ENCODE data around the gene TMEM150C.

TMEM150C gene

GRCh38 chr4:82458729-82459128, 103.1 kb downstream of the TMEM150C start:
- H3K36me3 ChIP-seq = peaks cover 4 to 42% (median 24%) of the 10 kb centered on the region in 3 donors
- H3K9me3 ChIP-seq = no peaks in the 10 kb centered on the region
- DNase-seq = no peak
- H3K4me1 ChIP-seq = peaks cover 0 to 12% (median 0%) of the 10 kb centered on the region in 4 donors
- no peak for TF ChIP-seq CTCF (IDR thresholded peaks at IDR 0.05)
- intact Hi-C loops (cut with DNase I; ENCODE audit: low total_unique reads) = no loop called here
- H3K27me3 ChIP-seq = no peaks in the 10 kb centered on the region
- no peak overlapping the region for H3K27ac ChIP-seq
- no peak overlapping the region for H3K4me3 ChIP-seq

- TF ChIP-seq CTCF (IDR thresholded peaks at IDR 0.05) = no peak
- H3K27me3 ChIP-seq = no peaks in the 10 kb centered on the region
- intact Hi-C loops (cut with DNase I; ENCODE audit: low total_unique reads) = no loop called here
- H3K9me3 ChIP-seq = no peaks in the 10 kb centered on the region
- no peak overlapping the region for H3K27ac ChIP-seq
- DNase-seq = no peak
- peaks cover 7 to 55% (median 35%) of the 10 kb centered on the region in 3 donors for H3K36me3 ChIP-seq
- H3K4me1 ChIP-seq = peaks cover 0 to 3% (median 0%) of the 10 kb centered on the region in 4 donors
- H3K4me3 ChIP-seq = no peak overlapping the region
These were observed 104.5 kb downstream of the TMEM150C start for GRCh38 chr4:82457266-82457665.

GRCh38 chr4:82452026-82452425, 109.8 kb downstream of the TMEM150C start:
- H3K27ac ChIP-seq = no peak overlapping the region
- TF ChIP-seq CTCF (IDR thresholded peaks at IDR 0.05) = no peak
- DNase-seq = no peak
- intact Hi-C loops (cut with DNase I; ENCODE audit: low total_unique reads) = no loop called here
- no peaks in the 10 kb centered on the region for H3K4me1 ChIP-seq
- H3K27me3 ChIP-seq = no peaks in the 10 kb centered on the region
- H3K4me3 ChIP-seq = no peak overlapping the region
- H3K9me3 ChIP-seq = no peaks in the 10 kb centered on the region
- peaks cover 27 to 57% (median 42%) of the 10 kb centered on the region in 3 donors for H3K36me3 ChIP-seq

- H3K4me1 ChIP-seq = no peaks in the 10 kb centered on the region
- no peak for TF ChIP-seq CTCF (IDR thresholded peaks at IDR 0.05)
- H3K27me3 ChIP-seq = no peaks in the 10 kb centered on the region
- H3K4me3 ChIP-seq = no peak overlapping the region
- no peaks in the 10 kb centered on the region for H3K9me3 ChIP-seq
- H3K27ac ChIP-seq = no peak overlapping the region
- no peak for DNase-seq
- H3K36me3 ChIP-seq = peaks cover 25 to 50% (median 35%) of the 10 kb centered on the region in 3 donors
- intact Hi-C loops (cut with DNase I; ENCODE audit: low total_unique reads) = no loop called here
These were observed 110.6 kb downstream of the TMEM150C start for GRCh38 chr4:82450966-82451755.

GRCh38 chr4:82447886-82448285, 113.9 kb downstream of the TMEM150C start:
- no peak overlapping the region for H3K27ac ChIP-seq
- no peaks in the 10 kb centered on the region for H3K4me1 ChIP-seq
- H3K36me3 ChIP-seq = peaks cover 25 to 40% (median 31%) of the 10 kb centered on the region in 3 donors
- no peak for TF ChIP-seq CTCF (IDR thresholded peaks at IDR 0.05)
- intact Hi-C loops (cut with DNase I; ENCODE audit: low total_unique reads) = no loop called here
- H3K4me3 ChIP-seq = no peak overlapping the region
- no peak for DNase-seq
- H3K9me3 ChIP-seq = no peaks in the 10 kb centered on the region
- H3K27me3 ChIP-seq = no peaks in the 10 kb centered on the region
